Neural progenitor cell (in vitro differentiated cells): ENCODE data around the gene PLCXD3.

ENCODE experiments used
- EZH2 ChIP-seq: fragments of 200-600 bp; sonication (generic); IDR thresholded peaks from 2 replicates; pipeline ENCODE4 v1.6.1; 2017; ENCODE audit warnings: antibody characterized with exemption, mild to moderate bottlenecking, moderate library complexity
- EZH2phosphoT487 ChIP-seq: fragments of 200-600 bp; sonication (generic); IDR thresholded peaks from 2 replicates; pipeline ENCODE4 v1.6.1; 2017; ENCODE audit warnings: antibody characterized with exemption
- TF ChIP-seq, protein P1 (sequence below): fragments of 200-600 bp; sonication (generic); IDR thresholded peaks from 2 replicates; pipeline ENCODE4 v1.5.1; 2017; ENCODE audit warnings: antibody characterized with exemption, mild to moderate bottlenecking

DNA sequence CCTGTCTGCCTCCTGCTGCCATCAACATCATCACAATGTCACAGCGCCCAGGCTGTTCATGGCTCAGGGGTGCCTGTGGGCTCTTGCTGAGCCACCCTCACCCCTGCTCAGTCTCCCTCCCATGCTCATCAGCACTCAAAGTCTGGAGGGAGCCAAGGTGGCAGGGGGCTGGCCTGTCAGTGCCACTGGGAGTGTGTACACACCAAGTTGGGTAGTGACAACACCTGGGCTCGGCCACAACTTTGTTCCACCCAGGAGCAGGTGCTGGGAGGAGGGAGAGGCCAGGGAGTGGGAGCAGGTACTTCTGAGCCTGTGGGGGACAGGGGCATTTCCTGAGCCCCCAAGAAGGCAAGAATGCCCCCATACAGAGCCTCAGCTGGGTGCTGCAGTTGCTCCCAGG is 219.6 kb downstream of the PLCXD3 start:
- TF ChIP-seq, protein P1, sequence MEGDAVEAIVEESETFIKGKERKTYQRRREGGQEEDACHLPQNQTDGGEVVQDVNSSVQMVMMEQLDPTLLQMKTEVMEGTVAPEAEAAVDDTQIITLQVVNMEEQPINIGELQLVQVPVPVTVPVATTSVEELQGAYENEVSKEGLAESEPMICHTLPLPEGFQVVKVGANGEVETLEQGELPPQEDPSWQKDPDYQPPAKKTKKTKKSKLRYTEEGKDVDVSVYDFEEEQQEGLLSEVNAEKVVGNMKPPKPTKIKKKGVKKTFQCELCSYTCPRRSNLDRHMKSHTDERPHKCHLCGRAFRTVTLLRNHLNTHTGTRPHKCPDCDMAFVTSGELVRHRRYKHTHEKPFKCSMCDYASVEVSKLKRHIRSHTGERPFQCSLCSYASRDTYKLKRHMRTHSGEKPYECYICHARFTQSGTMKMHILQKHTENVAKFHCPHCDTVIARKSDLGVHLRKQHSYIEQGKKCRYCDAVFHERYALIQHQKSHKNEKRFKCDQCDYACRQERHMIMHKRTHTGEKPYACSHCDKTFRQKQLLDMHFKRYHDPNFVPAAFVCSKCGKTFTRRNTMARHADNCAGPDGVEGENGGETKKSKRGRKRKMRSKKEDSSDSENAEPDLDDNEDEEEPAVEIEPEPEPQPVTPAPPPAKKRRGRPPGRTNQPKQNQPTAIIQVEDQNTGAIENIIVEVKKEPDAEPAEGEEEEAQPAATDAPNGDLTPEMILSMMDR = no peak
- TF ChIP-seq EZH2 (no peak), EZH2phosphoT487 (no peak)
